ENCODE results near the gene EARS2.
A peak's percentile ranks its signal among the peaks of the same experiment; 100 is the strongest.
"Not testable (repeated sequence)": the region's sequence is repeated elsewhere in the genome, so short reads cannot be mapped to it uniquely, and the experiment has no call there.

Gene EARS2

GRCh38 chr16:23514381-23515152, 42.6 kb downstream of the EARS2 start:
- Histone ChIP-seq H3K9ac (ENCODE audit: low read length in 2 of 2) (no peak overlapping the region), H3K4me3 (ENCODE audit: low read length in 2 of 2) (no peak overlapping the region), H3K36me3 (ENCODE audit: control insufficient read depth in 2 of 2, insufficient read depth in 2 of 2, low read length in 2 of 2) (peaks cover 4 to 6% of the 10 kb centered on the region in 2 donors), H3K4me1 (ENCODE audit: control insufficient read depth, insufficient read depth, low read length) (no peaks in the 10 kb centered on the region), H3K27me3 (ENCODE audit: control insufficient read depth in 1 of 2, insufficient read depth in 2 of 2, low read length in 2 of 2) (no peaks in the 10 kb centered on the region), H3K27ac (ENCODE audit: low read length) (no peak overlapping the region), H3K9me3 (ENCODE audit: control insufficient read depth in 2 of 2, low read length in 2 of 2) (no peaks in the 10 kb centered on the region)

GRCh38 chr16:23512168-23512695, 44.9 kb downstream of the EARS2 start:
- Histone ChIP-seq H3K9ac (ENCODE audit: low read length in 2 of 2) (no peak overlapping the region), H3K4me1 (ENCODE audit: control insufficient read depth, insufficient read depth, low read length) (peaks cover 12% of the 10 kb centered on the region), H3K9me3 (ENCODE audit: control insufficient read depth in 2 of 2, low read length in 2 of 2) (no peaks in the 10 kb centered on the region), H3K36me3 (ENCODE audit: control insufficient read depth in 2 of 2, insufficient read depth in 2 of 2, low read length in 2 of 2) (peaks cover 0 to 3% of the 10 kb centered on the region in 2 donors), H3K4me3 (ENCODE audit: low read length in 2 of 2) (no peak overlapping the region), H3K27me3 (ENCODE audit: control insufficient read depth in 1 of 2, insufficient read depth in 2 of 2, low read length in 2 of 2) (no peaks in the 10 kb centered on the region), H3K27ac (ENCODE audit: low read length) (no peak overlapping the region)

GRCh38 chr16:23511731-23512130, 45.4 kb downstream of the EARS2 start:
- H3K4me1 ChIP-seq (ENCODE audit: control insufficient read depth, insufficient read depth, low read length), result peaks cover 12% of the 10 kb centered on the region
- H3K9ac ChIP-seq (ENCODE audit: low read length in 2 of 2), result no peak overlapping the region
- H3K9me3 ChIP-seq (ENCODE audit: control insufficient read depth in 2 of 2, low read length in 2 of 2), result no peaks in the 10 kb centered on the region
- H3K27ac ChIP-seq (ENCODE audit: low read length), result no peak overlapping the region
- H3K36me3 ChIP-seq (ENCODE audit: control insufficient read depth in 2 of 2, insufficient read depth in 2 of 2, low read length in 2 of 2), result peaks cover 0 to 3% of the 10 kb centered on the region in 2 donors
- H3K4me3 ChIP-seq (ENCODE audit: low read length in 2 of 2), result no peak overlapping the region
- no peaks in the 10 kb centered on the region for H3K27me3 ChIP-seq (ENCODE audit: control insufficient read depth in 1 of 2, insufficient read depth in 2 of 2, low read length in 2 of 2)

GRCh38 chr16:23510915-23511270, 46.3 kb downstream of the EARS2 start:
- Histone ChIP-seq H3K9ac (ENCODE audit: low read length in 2 of 2) (peak overlapping the region in 1 of 2 donors; percentile 65), H3K4me1 (ENCODE audit: control insufficient read depth, insufficient read depth, low read length) (peaks cover 17% of the 10 kb centered on the region), H3K4me3 (ENCODE audit: low read length in 2 of 2) (peak overlapping the region; percentile 82 to 88)
- H3K27me3 ChIP-seq (ENCODE audit: control insufficient read depth in 1 of 2, insufficient read depth in 2 of 2, low read length in 2 of 2); H3K9me3 ChIP-seq (ENCODE audit: control insufficient read depth in 2 of 2, low read length in 2 of 2); H3K27ac ChIP-seq (ENCODE audit: low read length); H3K36me3 ChIP-seq (ENCODE audit: control insufficient read depth in 2 of 2, insufficient read depth in 2 of 2, low read length in 2 of 2): not testable (repeated sequence)

- Histone ChIP-seq H3K27me3 (ENCODE audit: control insufficient read depth in 1 of 2, insufficient read depth in 2 of 2, low read length in 2 of 2) (no peaks in the 10 kb centered on the region), H3K27ac (ENCODE audit: low read length) (no peak within 1 kb of the TSS), H3K36me3 (ENCODE audit: control insufficient read depth in 2 of 2, insufficient read depth in 2 of 2, low read length in 2 of 2) (peaks cover 0 to 3% of the 10 kb centered on the region in 2 donors), H3K4me3 (ENCODE audit: low read length in 2 of 2) (peak within 1 kb of the TSS; percentile 82 to 88), H3K9ac (ENCODE audit: low read length in 2 of 2) (peak within 1 kb of the TSS; percentile 65 to 79), H3K4me1 (ENCODE audit: control insufficient read depth, insufficient read depth, low read length) (peaks cover 17% of the 10 kb centered on the region), H3K9me3 (ENCODE audit: control insufficient read depth in 2 of 2, low read length in 2 of 2) (no peaks in the 10 kb centered on the region)
Measured at GRCh38 chr16:23510164-23510914, 46.8 kb downstream of the EARS2 start, which contains the start of gene GGA2. Gene GGA2 (minus strand): TSS chr16:23510494. CDS start chr16:23510411, 83 bp downstream.

DNA sequence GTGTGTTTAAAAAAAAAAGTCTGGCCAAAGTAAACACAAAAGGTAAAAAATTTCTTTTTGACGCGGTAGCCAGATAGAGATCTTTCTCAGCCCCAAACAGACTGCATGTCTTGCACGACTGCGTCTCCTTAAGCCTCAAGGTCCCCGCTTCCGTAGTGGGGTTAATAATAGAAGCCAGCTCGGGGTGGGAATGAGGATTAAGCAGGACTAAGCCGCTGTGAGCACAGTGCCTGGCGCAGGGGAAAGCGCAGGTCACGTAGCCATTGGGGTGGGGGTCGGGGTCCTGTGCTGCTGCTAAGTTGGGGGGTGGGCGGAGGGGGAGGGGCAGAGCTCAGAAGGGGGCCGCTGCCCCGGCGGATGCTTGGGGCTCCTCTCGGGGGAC, 47.4 kb downstream of the EARS2 start:
- Histone ChIP-seq H3K4me3 (ENCODE audit: low read length in 2 of 2) (peak overlapping the region; percentile 82 to 88), H3K27ac (ENCODE audit: low read length) (no peak overlapping the region)

GRCh38 chr16:23509441-23509754, 47.8 kb downstream of the EARS2 start:
- Histone ChIP-seq H3K27me3 (ENCODE audit: control insufficient read depth in 1 of 2, insufficient read depth in 2 of 2, low read length in 2 of 2) (no peaks in the 10 kb centered on the region), H3K4me3 (ENCODE audit: low read length in 2 of 2) (peak overlapping the region; percentile 82 to 88), H3K36me3 (ENCODE audit: control insufficient read depth in 2 of 2, insufficient read depth in 2 of 2, low read length in 2 of 2) (no peaks in the 10 kb centered on the region), H3K27ac (ENCODE audit: low read length) (no peak overlapping the region), H3K9ac (ENCODE audit: low read length in 2 of 2) (peak overlapping the region; percentile 65 to 79), H3K9me3 (ENCODE audit: control insufficient read depth in 2 of 2, low read length in 2 of 2) (no peaks in the 10 kb centered on the region), H3K4me1 (ENCODE audit: control insufficient read depth, insufficient read depth, low read length) (peaks cover 25% of the 10 kb centered on the region)

More for the DNA sequence above, 47.4 kb downstream of the EARS2 start:
- Histone ChIP-seq H3K27me3 (ENCODE audit: control insufficient read depth in 1 of 2, insufficient read depth in 2 of 2, low read length in 2 of 2) (no peaks in the 10 kb centered on the region), H3K9me3 (ENCODE audit: control insufficient read depth in 2 of 2, low read length in 2 of 2) (no peaks in the 10 kb centered on the region), H3K4me1 (ENCODE audit: control insufficient read depth, insufficient read depth, low read length) (peaks cover 22% of the 10 kb centered on the region), H3K36me3 (ENCODE audit: control insufficient read depth in 2 of 2, insufficient read depth in 2 of 2, low read length in 2 of 2) (peaks cover 0 to 2% of the 10 kb centered on the region in 2 donors), H3K9ac (ENCODE audit: low read length in 2 of 2) (peak overlapping the region; percentile 65 to 69)

GRCh38 chr16:23508589-23509440, 48.3 kb downstream of the EARS2 start:
- Histone ChIP-seq H3K4me1 (ENCODE audit: control insufficient read depth, insufficient read depth, low read length) (peaks cover 29% of the 10 kb centered on the region), H3K27ac (ENCODE audit: low read length) (no peak overlapping the region), H3K9ac (ENCODE audit: low read length in 2 of 2) (peak overlapping the region; percentile 65 to 79)

DNA sequence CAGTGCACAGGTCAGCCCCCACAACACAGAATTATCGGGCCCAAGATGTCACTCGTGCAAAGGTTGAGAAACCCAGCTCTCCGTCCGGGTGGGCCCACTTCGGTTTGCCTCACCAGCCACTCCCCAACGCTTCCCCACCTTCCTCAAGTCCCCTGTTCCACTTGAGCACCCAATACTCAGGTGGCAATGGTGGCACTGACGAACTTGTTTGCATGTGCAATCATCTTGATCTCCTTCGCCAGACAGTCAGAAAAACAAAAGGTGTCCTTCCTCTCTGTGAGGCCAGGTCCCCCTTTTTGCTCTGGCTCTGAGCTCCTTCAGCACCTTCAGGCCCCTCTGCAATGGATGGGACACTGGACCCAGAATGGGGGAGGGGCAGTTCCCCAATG, 50.5 kb downstream of the EARS2 start:
- peaks cover 29% of the 10 kb centered on the region for H3K4me1 ChIP-seq (ENCODE audit: control insufficient read depth, insufficient read depth, low read length)
- peaks cover 0 to 7% of the 10 kb centered on the region in 2 donors for H3K36me3 ChIP-seq (ENCODE audit: control insufficient read depth in 2 of 2, insufficient read depth in 2 of 2, low read length in 2 of 2)
- H3K4me3 ChIP-seq (ENCODE audit: low read length in 2 of 2), result no peak overlapping the region

More at GRCh38 chr16:23508589-23509440, 48.3 kb downstream of the EARS2 start:
- H3K36me3 ChIP-seq (ENCODE audit: control insufficient read depth in 2 of 2, insufficient read depth in 2 of 2, low read length in 2 of 2), result no peaks in the 10 kb centered on the region
- H3K4me3 ChIP-seq (ENCODE audit: low read length in 2 of 2), result peak overlapping the region; percentile 82 to 88
- H3K9me3 ChIP-seq (ENCODE audit: control insufficient read depth in 2 of 2, low read length in 2 of 2), result no peaks in the 10 kb centered on the region
- no peaks in the 10 kb centered on the region for H3K27me3 ChIP-seq (ENCODE audit: control insufficient read depth in 1 of 2, insufficient read depth in 2 of 2, low read length in 2 of 2)

More for the DNA sequence above, 50.5 kb downstream of the EARS2 start:
- H3K9me3 ChIP-seq (ENCODE audit: control insufficient read depth in 2 of 2, low read length in 2 of 2), result no peaks in the 10 kb centered on the region
- no peaks in the 10 kb centered on the region for H3K27me3 ChIP-seq (ENCODE audit: control insufficient read depth in 1 of 2, insufficient read depth in 2 of 2, low read length in 2 of 2)
- H3K27ac ChIP-seq (ENCODE audit: low read length), result no peak overlapping the region
- no peak overlapping the region for H3K9ac ChIP-seq (ENCODE audit: low read length in 2 of 2)
